Thymus (tissue), 11 donors: Measurements from ENCODE around the gene RIC3. TPM values are rescaled to one million over a fixed set of nuclear protein-coding genes. Genes with fewer than 3 reads are reported as not detected.
"Not testable (repeated sequence)": the region's sequence is repeated elsewhere in the genome, so short reads cannot be mapped to it uniquely, and the experiment has no call there.

Experiments used
- DNase-seq, 9 donors: peaks; one replicate each; pipeline ENCODE4 v3.0.0-alpha.2; 2013; ENCODE audit warnings: low spot score in 9 of 9, low read depth in 6 of 9, missing footprints in 1 of 9
- H3K27ac ChIP-seq, 2 donors: one replicate each; pipeline ENCODE4 v1.5.1; 2013; ENCODE audit warnings: control low read depth in 1 of 2, low read depth in 1 of 2, low read length in 1 of 2, mild to moderate bottlenecking in 1 of 2, moderate library complexity in 1 of 2
- H3K27me3 ChIP-seq, 2 donors: one replicate each; pipeline ENCODE4 v1.5.1; 2013; ENCODE audit warnings: low read length in 1 of 2; ENCODE audit not compliant: control insufficient read depth in 2 of 2, insufficient read depth in 1 of 2
- H3K36me3 ChIP-seq, 2 donors: one replicate each; pipeline ENCODE4 v1.5.1; 2013; ENCODE audit warnings: low read length in 1 of 2, mild to moderate bottlenecking in 1 of 2, moderate library complexity in 1 of 2; ENCODE audit not compliant: control insufficient read depth in 2 of 2, insufficient read depth in 2 of 2
- H3K4me1 ChIP-seq, 2 donors: one replicate each; pipeline ENCODE4 v1.5.1; 2013; ENCODE audit warnings: low read length in 2 of 2; ENCODE audit not compliant: control insufficient read depth in 2 of 2, insufficient read depth in 2 of 2
- H3K4me3 ChIP-seq, 2 donors: one replicate each; pipeline ENCODE4 v1.5.1; 2013; ENCODE audit warnings: low read length in 2 of 2, control low read depth in 1 of 2, mild to moderate bottlenecking in 1 of 2
- H3K9me3 ChIP-seq, 2 donors: one replicate each; pipeline ENCODE4 v1.5.1; 2013; ENCODE audit warnings: low read length in 1 of 2, mild to moderate bottlenecking in 1 of 2; ENCODE audit not compliant: control insufficient read depth in 2 of 2, insufficient read depth in 1 of 2
- WGBS: extraction: QIAGEN DNeasy Blood & Tissue Kit; methylation state at CpG from one replicate; pipeline ENCODE4 v1.1.7; 2013; 5-methylcytosine and 5-hydroxymethylcytosine counted together
- polyA plus RNA-seq: library from polyadenylated mRNA; stranded (reverse); fragments of 200-250 nt; gene quantifications from one replicate; pipeline ENCODE4 v1.2.3, GENCODE V29; 2013
- total RNA-seq: library from RNA; stranded (reverse); fragments of 120-200 nt; gene quantifications from one replicate; pipeline ENCODE4 v1.2.4, GENCODE V29; 2013
- donor health status: healthy.

Gene RIC3
- total and polyA plus RNA-seq, 2 donors, result 3.3 to 15.7 TPM

DNA sequence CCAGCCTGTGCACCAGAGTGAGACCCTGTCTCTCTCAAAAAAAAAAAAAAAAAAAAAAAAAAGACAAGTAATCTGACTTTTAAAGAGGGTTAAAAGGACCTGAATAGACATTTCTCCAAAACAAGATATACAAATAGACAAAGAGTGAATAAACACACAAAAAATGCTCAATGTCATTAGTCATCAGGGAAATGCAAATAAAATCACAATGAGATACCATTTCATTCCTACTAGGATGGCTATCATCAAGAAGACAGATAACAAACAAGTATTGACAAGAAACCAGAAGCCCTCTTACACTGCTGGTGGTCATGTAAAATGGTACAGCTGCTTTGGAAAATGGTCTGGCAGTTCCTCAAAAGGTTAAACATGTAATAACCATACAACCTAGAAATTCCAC is 4.1 kb downstream of the RIC3 start:
- peaks cover 12 to 28% of the 10 kb centered on the region in 2 donors for H3K27me3 ChIP-seq
- H3K36me3 ChIP-seq, result no peaks in the 10 kb centered on the region
- H3K4me1 ChIP-seq, result peaks cover 0 to 3% of the 10 kb centered on the region in 2 donors
- no peak overlapping the region for H3K27ac ChIP-seq
- no peak overlapping the region for H3K4me3 ChIP-seq
- H3K9me3 ChIP-seq, result no peaks in the 10 kb centered on the region
- DNase-seq, result no peak

DNA sequence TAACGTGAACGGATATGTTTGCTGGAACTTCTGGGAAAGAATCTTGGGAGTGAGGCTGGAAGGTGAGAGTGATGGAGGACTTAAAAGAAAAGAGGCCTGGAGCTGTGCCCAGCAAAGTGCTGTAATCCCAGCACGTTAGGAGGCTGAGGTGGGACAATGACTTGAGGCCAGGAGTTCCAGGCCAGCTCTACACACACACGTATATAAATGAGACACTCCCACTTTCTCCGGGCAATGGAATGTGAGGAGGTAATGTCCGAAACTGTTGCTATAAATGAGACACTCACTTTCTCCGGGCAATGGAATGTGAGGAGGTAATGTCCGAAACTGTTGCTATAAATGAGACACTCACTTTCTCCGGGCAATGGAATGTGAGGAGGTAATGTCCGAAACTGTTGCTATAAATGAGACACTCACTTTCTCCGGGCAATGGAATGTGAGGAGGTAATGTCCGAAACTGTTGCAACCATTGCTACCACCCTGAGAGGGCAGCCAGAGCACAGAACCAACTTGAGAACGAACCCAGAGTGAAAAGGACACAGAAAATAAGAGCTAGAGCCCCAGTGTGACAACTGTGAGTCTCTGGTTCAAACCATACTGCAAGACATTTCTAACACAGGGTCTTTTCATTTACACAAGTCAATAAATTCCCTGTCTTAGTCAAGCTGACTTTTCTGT is 7.1 kb downstream of the RIC3 start:
- not testable (repeated sequence) for DNase-seq, H3K27me3 ChIP-seq, H3K36me3 ChIP-seq, H3K27ac ChIP-seq, H3K9me3 ChIP-seq, H3K4me1 ChIP-seq, H3K4me3 ChIP-seq
- 96% methylated on average over 11 of the region's 13 CpGs for WGBS

DNA sequence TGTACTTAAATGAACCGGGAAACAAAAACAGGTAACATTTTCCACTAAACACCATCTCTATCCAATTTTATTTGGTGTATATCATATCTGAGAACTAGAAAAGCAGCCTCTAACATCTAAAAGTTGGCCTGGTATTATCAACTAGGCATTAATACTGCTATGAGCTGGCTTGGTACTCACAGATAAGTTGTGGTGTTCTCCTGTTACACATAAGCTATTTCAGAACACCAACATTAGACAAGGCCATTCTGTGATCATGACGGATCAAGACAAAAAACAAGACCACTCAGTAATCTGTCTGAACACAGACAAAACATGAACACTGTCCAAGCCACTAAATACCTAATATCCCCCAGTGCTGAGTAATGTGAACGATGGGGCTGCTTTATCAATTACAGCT is 11.9 kb downstream of the RIC3 start:
- DNase-seq, result no peak
- no peaks in the 10 kb centered on the region for H3K27me3 ChIP-seq
- H3K36me3 ChIP-seq, result no peaks in the 10 kb centered on the region
- H3K9me3 ChIP-seq, result no peaks in the 10 kb centered on the region
- no peaks in the 10 kb centered on the region for H3K4me1 ChIP-seq
- no peak overlapping the region for H3K4me3 ChIP-seq
- 93% methylated on average over 3 of the region's 3 CpGs for WGBS
- no peak overlapping the region for H3K27ac ChIP-seq

DNA sequence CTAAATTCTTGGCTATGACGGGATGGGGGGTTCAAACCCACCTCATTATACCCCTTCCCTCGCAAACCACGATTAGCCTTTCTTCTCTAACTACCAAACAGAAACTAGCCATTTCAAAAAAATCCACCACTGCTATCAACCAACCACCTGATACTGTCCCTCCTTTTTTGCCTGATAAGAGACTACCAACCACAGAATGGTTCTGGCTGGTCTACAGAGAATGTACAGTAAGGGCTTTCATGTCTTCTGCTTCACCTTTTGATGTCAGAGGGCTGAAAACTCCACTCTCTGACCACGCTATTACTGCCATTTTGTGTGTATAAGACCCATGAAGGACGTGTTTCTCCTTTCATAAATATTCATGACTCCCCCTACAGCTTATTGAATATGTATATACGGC is 19.1 kb downstream of the RIC3 start:
- no peak for DNase-seq
- 94% methylated on average over 6 of the region's 6 CpGs for WGBS
- Histone ChIP-seq H3K27ac (no peak overlapping the region), H3K4me3 (no peak overlapping the region), H3K36me3 (no peaks in the 10 kb centered on the region), H3K9me3 (no peaks in the 10 kb centered on the region), H3K4me1 (no peaks in the 10 kb centered on the region), H3K27me3 (no peaks in the 10 kb centered on the region)

DNA sequence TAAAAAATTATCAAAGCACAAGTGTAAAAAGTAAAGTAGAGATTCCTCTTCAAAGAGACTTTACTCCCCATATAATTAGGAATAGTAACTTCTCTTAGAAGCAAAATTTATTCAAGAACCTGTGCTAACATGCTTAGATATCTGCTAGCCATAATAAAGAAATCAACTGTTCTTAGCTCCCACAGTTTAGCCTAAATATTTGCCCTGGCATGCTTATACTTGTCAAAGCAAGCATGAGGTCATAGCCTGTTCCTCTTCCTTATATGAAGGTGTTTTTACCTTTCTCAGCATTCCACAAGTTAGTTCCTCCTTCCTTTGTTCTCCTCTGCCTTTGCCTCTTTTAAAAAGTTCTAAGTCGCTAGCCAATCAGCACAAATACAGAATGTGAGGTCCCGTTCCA is 30.3 kb downstream of the RIC3 start:
- Histone ChIP-seq H3K36me3 (no peaks in the 10 kb centered on the region), H3K9me3 (no peaks in the 10 kb centered on the region), H3K27ac (no peak overlapping the region), H3K4me1 (no peaks in the 10 kb centered on the region), H3K4me3 (no peak overlapping the region), H3K27me3 (no peaks in the 10 kb centered on the region)
- 97% methylated on average over 2 of the region's 2 CpGs for WGBS
- no peak for DNase-seq

DNA sequence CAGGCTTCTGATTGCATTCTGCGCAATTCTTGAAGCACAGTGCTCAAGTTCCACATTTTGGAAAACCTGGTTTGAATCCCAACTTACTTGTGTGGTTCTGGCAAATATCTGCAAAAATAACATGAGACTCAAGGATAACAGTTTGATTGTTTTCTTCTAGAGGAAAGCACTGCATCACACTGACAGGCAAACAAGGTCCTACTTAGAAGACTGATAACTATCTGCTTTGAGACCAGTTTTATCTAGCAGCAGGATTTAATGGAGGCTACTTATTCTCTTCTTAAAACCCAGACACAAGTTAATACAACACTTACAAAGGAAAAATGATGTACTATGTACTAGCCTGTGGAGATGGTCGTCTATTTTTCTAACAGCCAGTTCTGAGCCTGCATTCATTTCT is 41.4 kb downstream of the RIC3 start:
- Histone ChIP-seq H3K9me3 (no peaks in the 10 kb centered on the region), H3K36me3 (no peaks in the 10 kb centered on the region), H3K27ac (no peak overlapping the region), H3K27me3 (no peaks in the 10 kb centered on the region), H3K4me1 (no peaks in the 10 kb centered on the region), H3K4me3 (no peak overlapping the region)
- no peak for DNase-seq
- 93% methylated on average over 2 of the region's 2 CpGs for WGBS

DNA sequence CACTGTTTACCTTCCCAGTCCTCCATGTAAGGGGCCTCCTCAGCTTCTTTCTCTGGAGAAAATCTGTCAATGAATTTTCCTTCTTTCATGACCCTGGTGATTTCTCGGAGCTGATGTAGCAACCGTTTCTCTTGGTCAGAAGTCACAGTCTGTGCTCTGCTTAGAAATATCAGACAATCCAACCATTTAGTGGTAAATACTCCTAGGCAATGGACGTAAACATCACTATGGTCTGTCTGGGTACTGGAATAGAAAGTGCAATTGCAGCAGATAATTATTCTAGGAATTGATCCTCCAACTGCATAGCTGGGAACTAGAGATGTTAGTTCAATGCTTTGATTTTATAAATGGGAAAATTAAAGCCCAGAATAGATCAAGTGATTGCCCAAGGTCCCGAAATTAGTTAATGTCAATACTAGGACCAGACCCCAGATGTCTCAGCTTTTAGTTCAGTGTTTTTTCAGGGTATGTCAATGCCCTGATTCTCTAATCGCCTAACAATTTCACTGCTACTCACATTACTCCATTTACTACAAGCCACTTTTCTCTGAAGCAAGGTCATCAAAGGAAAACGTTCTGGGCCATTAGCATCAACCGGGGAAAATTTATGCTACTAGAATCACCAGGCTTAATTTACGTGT is 42.1 kb downstream of the RIC3 start:
- DNase-seq, result no peak
- 96% methylated on average over 8 of the region's 8 CpGs for WGBS
- no peaks in the 10 kb centered on the region for H3K27me3 ChIP-seq

DNA sequence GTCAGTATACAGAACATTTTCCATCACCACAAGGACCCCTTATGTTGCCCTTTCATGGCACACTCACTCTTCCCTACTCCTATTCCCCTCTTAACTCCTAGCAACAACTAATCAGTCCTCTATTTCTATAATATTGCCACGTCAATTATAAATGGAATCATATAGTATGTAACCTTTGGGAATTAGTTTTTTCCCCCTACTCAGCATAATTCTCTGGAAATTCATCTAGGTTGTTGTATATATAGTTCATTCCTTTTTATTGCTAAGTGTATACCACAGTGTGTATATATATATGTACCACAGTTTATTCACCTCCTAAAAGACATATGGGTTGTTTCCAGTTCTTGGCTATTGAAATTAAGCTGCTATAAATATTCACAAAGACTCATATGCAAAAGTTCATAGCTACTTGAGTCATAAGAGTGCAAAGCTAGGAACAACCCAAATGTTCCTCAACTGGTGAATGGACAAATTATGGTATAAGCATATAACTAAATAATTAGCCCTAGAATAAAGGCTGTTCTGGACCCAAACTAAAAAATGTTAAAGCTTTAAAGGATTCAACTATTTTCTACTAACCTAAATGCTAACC is 46.6 kb downstream of the RIC3 start:
- H3K27me3 ChIP-seq, result no peaks in the 10 kb centered on the region
- H3K36me3 ChIP-seq, result no peaks in the 10 kb centered on the region
- no peak for DNase-seq
- H3K9me3 ChIP-seq, result no peaks in the 10 kb centered on the region
- H3K4me3 ChIP-seq, result no peak overlapping the region
- whole genome bisulfite sequencing, result 94% methylated on average over 1 of the region's 1 CpG
- H3K27ac ChIP-seq, result no peak overlapping the region
- no peaks in the 10 kb centered on the region for H3K4me1 ChIP-seq

More for the DNA sequence above, 42.1 kb downstream of the RIC3 start:
- Histone ChIP-seq H3K36me3 (no peaks in the 10 kb centered on the region), H3K4me3 (no peak overlapping the region), H3K4me1 (no peaks in the 10 kb centered on the region), H3K9me3 (no peaks in the 10 kb centered on the region), H3K27ac (no peak overlapping the region)

DNA sequence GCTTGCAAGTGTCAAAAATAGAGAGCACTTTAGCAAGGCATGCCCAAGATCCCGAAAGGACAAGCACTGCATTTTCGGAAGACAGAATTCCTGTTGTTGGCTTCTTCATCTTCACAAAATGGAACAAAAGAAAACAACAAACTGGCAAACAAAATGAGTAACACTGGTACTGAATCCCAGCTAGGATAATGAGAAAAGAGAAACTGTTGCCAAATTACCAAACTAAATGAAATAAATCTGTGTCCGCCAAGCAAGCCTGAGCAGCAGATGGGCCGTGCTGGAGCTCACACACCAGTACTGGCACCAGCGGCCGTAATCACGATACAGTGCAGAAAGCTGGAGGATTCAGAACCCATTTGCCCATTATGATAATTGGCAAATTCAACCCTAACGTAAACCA is 57.2 kb downstream of the RIC3 start:
- peaks cover 1 to 8% of the 10 kb centered on the region in 2 donors for H3K9me3 ChIP-seq
- no peaks in the 10 kb centered on the region for H3K27me3 ChIP-seq
- H3K36me3 ChIP-seq, result no peaks in the 10 kb centered on the region
- no peaks in the 10 kb centered on the region for H3K4me1 ChIP-seq
- no peak overlapping the region for H3K27ac ChIP-seq
- H3K4me3 ChIP-seq, result no peak overlapping the region
- DNase-seq, result no peak
- WGBS, result 96% methylated on average over 8 of the region's 8 CpGs
